ENCODE data around the gene TNRC6C.

The TNRC6C gene, protein sequence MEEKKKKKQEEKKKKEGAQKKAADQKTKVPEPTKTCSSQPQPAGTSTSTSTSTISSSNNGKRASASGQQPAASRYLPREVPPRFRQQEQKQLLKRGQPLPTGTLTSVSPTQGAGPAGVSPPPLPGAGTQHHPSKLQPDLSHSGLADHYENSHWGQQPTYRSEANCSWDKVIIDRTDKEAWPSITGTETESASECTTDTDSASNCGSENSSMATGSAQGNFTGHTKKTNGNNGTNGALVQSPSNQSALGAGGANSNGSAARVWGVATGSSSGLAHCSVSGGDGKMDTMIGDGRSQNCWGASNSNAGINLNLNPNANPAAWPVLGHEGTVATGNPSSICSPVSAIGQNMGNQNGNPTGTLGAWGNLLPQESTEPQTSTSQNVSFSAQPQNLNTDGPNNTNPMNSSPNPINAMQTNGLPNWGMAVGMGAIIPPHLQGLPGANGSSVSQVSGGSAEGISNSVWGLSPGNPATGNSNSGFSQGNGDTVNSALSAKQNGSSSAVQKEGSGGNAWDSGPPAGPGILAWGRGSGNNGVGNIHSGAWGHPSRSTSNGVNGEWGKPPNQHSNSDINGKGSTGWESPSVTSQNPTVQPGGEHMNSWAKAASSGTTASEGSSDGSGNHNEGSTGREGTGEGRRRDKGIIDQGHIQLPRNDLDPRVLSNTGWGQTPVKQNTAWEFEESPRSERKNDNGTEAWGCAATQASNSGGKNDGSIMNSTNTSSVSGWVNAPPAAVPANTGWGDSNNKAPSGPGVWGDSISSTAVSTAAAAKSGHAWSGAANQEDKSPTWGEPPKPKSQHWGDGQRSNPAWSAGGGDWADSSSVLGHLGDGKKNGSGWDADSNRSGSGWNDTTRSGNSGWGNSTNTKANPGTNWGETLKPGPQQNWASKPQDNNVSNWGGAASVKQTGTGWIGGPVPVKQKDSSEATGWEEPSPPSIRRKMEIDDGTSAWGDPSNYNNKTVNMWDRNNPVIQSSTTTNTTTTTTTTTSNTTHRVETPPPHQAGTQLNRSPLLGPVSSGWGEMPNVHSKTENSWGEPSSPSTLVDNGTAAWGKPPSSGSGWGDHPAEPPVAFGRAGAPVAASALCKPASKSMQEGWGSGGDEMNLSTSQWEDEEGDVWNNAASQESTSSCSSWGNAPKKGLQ (N-terminal part only)

DNA sequence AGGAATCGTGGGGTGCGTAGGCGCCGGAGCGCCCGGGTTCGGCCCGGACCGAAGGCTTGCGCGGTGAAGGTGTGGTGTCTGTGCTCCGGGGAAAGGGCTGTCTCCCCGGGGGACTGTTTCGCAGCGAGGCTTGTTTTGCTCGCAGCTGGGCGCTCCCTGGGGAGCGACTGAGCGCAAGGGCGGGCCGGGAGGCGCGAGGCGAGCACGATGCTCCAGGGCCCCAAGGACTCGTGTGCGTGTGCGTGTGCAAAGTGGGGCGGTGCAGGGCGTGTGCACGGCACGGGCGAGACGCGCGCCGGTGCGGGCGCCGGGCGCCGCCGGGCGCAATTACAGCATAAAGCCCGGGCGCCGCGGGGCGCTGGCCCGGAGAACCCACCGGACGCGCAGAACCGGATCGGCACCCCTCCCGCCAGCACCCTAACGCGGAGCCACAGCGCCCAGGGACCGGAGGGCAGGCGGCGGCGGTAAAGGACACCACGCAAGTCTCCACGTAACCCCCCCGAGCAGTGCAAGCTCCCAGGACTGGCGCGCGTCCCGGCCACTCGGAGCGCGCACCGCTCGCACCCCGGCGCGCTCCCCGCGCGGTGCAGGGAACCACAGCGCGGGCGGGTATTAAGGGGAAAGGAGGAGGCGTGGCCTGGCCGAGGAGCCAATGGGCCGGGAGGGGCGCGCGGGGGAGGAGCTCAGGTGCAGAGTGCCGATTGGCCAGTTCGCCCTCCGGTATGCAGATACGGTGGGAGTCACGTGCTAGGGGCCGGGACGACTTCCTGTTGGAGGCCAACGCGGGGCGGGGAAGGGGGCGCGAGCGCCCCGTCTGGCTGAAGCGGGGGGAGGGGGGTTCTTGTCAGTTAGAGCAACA, at the start of gene TNRC6C:
Gene TNRC6C (plus strand): TSS at position 847 of the 859 bp plus-strand sequence. CDS start 45,504 bp downstream, outside the sequence.
- DNase-seq, result peak; percentile 99

DNA sequence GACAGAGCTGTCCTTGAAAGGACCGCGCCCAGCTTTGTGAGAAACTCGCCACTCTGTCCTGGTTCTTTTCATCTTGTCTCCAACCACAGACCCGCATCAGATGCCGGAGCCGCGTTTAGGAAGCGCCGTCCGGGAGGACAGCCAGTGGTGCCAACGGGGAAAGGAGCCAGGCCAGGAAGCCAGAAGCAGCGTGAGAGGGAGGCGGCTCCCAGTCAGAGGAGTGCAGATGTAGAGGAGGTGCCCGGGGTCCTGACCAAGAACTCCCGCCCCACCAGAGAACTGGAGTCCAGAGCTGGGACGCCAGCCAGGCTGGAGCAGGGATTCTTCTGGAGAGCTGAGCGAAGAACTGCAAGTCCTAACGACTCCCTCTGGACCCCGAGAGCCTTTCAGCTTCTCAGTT, 49.3 kb upstream of the TNRC6C start:
- peak; percentile 77 for DNase-seq

DNA sequence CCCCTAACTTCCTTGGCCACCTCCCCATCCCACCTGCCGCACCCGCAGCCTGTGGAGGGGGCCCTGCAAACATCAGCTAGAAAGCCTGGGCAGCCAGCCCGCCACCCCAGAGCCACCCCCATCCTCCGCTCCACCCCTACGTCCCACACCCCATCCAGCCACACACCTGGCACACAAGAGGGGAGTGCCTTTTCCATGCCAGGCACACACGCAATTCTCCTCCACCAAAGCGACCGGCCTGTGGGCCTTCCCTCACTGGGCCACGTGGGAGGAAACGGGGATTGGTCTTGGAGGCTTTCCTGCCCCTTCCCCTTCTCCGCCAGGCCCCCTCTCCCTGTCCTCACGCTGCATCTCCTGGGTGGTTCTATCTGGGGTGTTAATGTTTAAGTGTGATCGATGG, 48.7 kb upstream of the TNRC6C start:
- DNase-seq, result no peak

DNA sequence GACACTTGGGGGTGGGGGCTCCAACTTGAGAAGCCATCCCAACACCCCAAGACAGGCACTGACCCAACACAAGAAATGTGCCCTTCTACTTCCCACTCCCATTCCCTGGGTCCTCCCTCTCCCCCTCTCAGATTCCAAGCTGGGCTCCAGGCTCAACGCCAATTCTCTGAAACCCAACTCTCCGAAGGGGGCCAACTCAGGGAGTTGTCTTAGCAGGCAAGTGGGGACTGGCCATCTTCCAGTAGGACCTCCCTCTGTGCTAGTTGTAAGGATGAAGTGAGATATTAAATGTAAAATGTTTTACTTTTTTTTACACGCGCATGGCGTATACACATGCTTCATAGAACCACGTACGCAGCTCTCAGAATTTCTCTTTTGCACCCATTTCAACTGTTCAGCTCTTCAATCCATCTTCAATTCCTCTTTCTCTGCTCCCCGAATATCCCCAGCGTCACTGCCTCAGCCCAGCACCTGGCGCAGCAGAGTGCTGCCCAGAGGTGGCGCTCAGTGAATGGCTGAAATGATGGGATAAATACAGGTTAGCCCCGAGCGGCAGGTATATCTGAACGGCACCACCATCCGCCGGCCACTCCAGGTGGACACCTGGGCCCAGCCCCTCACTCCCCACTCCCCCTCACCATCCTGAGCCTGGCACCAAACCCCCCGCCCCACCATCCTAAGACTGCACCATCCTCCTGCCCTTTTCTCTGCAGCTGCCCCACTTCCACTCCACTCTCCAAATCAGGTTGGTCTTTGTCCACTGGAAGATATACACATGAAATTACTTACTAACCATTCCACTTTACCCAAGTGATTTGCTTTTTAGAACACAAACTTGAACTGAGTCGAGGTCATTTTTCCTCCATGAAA, 43.9 kb upstream of the TNRC6C start:
- peak; percentile 77 for DNase-seq

DNA sequence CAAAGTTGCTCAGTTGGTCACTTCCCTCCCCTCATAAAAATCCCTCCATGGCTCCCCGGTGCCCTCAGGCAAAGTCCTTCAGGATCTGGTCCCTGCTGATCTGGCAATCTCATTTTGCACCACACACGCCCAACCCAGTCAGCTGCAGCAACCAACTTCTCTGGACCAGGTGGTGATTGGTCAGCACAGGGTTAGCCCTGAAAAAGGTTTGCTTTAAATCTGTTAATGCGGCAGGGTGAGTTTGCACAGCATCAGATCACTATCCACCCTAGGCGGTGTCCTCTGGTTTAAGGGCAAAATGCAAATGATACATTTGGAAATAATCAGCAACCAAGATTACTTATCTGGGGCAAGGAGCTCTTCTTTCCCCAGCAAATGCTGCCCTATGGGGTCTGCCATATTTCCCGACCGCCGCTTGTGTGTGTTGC, 42.9 kb upstream of the TNRC6C start:
- DNase-seq, result no peak

DNA sequence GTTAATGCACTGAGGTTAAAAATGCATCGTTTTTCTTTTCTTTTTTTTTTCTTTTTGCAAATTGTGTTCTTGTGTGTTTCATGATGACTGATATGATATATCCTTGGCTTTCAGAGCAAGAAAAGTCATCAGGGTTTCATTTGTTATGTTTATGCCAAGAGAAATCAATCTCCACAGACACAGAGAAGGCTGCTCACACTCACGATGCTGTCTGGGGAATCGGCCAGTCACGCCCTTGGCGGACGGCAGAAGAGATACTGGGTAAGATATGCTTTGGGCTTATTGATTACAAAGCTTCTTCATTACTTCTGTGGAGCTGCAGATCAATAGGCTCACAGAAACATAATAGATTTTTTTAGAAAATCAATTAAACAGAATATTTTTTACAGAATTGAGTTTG, 42.2 kb upstream of the TNRC6C start:
- DNase-seq, result no peak

DNA sequence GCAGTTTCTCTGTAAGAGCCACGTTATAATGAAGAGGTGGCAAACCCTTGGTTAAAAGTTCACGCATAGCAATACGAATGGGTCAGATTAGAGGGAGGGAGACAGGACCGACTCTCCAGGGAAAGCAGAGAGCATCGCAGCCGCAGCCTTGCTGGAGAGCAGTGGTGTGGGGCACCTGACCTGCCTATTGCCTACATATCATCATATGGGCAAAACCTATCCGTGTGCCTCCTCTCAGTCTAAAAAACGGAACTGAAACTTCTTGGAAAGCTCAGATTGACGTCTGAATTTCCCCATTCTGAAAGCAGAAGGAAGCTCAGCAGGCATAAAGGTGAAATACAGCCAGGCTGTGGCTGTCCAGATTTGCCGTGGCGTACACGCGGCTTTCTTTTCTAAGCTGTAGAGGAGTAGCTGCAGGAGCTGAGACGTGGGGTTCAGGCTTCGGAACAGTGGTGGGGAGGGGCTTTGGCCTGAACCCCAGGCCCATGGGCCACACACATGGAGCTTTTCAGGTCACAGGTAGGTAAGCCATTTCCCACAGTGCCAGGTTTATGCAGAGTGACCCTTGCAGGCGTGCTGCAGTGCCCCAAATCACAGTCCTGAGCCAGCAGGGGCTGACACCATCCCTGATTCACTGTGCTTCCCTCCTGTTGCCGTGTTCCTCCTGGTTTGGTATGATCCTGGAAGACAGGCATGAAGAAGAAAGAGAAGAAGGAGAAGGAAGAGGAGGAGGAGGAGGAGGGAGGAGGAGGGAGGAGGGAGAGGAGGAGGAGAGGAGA, 41.6 kb upstream of the TNRC6C start:
- no peak for DNase-seq

DNA sequence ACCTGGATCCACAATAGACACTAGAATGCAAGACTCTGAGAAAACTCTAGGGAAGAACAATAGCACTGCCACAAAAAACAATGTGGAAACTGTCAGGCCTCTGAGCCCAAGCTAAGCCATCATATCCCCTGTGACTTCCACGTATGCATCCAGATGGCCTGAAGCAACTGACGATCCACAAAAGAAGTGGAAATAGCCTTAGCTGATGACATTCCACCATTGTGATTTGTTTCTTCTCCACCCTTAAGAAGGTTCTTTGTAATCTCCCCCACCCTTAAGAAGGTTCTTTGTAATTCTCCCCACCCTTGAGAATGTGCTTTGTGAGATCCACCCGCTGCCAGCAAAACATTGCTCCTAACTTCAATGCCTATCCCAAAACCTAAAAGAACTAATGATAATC, 39.2 kb upstream of the TNRC6C start:
- DNase-seq, result no peak

DNA sequence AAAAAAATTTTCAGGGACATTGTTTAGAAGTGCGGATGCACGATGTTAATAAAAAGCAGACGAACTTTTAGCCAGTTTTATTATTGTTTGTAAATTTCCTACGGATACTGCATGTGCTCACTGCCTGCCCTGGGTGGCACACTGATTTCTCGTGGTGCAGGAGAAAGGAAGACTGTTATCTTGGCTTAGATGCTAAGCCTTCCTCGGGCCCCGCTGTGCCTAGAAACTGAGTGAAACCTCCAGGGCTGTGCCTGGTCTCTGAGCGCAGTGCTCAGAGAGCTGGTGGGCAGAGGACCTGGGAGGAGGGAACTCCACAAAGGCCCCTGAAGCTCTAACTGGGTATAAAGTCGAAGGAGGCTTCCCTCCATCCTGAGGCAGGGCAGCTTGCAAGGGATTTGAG, 35.4 kb upstream of the TNRC6C start:
- no peak for DNase-seq

DNA sequence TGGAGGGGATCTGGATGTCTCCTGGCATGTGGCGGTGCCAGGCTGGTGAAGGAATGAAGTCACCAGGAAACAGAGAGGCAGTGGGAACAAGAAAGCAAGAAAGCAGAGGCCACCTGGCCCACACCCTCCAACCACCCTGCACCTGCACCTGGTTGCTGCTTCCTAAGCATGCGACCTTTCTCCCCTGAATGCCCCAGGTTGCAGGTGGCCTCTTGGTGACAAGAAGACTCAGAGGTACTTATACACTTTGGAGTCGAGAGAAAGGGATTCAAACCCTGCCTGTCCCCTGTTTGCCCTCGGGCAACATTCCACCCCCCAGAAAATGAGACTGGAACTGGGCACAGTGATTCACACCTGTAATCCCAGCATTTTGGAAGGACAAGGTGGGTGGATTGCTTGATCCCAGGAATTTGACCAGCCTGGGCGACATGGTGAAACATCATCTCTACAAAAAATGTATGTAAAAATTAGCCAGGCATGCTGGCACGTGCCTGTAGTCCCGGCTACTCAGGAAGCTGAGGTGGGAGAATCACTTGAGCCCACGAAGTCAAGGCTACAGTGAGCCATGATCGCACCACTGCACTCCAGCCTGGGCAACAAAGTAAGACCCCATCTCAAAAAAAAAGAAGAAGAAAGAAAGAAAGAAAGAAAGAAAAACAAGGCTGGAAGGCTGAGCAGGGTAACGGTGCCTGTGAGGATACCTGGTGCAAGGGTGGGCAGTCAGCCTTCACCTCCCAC, 34.6 kb upstream of the TNRC6C start:
- no peak for DNase-seq

DNA sequence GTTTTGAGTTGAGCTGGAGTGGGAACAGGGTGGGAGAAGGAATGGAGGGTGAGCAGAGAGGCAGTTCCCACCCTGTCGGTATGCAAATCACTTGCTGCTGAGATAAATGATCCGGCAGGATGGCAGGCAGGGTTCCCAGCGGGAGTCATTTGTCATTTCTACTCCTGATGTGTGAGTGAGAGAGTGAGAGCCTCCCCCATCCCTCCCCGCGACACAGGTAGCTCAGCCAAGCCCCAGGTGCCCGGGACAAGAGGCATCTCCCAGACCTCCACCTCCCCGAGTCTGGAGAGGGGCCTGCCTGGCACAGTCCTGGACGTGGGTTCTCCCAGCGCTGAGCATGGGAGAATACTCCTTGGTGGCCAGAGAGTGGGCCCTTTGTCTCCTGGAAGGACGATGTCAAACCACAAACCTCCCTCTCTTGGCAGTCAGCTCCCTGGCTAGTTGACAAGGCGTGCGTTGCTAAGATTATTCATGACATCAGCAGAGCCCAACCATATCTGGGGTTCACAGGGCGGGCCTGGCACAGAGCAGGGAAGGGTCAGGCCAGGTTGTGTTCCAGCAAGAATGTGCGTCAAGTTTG, 33.7 kb upstream of the TNRC6C start:
- peak; percentile 70 for DNase-seq

DNA sequence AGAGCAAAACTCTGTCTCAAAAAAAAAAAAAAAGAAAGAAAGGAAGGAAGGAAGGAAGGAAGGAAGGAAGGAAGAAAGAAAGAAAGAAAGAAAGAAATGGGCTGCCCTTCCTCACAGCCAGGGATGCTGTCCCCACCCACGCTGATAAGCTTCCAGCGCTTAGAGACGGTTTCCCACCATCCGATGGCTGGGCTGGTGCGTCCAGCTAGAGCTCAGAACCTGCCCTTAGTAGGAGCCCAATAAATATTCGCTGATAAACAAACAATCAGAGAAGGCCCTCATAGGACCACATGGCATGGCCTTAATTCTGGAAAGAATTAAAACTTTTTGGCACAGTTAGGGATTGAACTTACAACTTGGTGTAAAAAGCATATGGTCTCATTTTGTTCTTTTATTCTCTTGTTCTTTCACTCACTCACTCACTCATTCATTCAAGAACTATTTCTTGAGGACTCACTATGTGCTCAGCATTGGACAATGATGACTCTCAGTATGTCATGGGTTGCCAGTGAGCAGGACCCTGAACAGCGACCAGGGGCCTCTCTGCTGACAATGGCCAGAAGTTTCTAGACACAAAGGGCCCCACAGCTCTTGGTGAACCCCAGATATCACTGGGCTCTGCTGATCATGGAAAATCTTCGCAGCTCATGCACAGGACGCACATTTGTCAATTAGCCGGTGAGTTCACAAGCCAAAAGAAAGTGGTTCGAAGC, 32.5 kb upstream of the TNRC6C start:
- DNase-seq, result no peak

DNA sequence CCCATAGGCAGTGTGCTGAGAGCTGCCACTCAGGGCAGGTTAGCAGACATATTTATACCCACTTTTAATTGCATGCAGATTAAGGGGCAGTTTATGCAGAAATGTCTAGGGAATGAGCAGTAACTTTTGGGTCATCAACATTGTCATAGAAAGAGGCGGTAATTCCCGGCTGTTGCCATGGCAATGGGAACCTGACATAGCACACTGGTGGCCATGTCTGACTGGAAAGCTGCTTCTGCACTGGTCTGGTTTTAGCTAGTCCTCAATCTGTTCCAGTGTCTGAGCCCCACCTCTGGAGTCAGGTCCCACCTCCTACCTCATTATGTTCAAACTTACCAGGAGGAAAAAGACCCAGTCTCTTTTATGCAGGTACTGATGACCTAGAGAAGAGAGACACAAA, 31.5 kb upstream of the TNRC6C start:
- no peak for DNase-seq

DNA sequence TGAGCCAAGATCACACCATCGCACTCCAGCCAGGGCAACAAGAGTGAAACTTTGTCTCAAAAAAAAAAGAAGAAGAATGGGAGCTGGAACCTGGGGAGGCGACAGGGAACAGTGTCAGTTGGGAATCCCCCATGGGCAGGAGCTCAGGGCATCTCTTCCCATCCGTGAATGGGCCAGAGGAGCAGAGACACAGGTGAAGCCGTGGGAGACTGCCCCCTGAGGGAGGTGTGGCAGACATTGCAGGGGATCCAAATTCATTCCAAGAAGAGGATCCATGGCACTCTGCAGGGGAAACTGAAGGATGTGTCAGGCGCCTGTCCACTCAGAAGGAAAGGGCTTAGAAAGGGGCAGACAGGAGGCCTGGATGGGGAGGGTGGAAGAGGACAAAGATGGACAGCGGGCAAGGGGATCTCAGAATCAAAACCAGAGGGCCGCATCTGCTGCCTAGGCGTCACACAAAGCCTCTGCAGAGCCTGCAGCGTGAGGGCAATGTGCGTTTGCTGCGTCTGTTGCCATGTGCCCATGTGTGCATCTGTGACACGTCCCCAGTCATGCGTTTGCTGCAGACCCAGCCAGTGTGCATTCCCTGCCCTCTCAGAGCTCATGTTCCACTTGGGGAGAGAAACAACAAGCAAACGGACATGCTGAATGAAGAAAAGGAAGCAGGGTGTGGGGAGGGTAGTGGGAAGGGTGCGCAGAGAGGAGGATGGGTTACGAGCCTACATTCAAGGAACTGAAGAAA, 30.6 kb upstream of the TNRC6C start:
- DNase-seq, result no peak

DNA sequence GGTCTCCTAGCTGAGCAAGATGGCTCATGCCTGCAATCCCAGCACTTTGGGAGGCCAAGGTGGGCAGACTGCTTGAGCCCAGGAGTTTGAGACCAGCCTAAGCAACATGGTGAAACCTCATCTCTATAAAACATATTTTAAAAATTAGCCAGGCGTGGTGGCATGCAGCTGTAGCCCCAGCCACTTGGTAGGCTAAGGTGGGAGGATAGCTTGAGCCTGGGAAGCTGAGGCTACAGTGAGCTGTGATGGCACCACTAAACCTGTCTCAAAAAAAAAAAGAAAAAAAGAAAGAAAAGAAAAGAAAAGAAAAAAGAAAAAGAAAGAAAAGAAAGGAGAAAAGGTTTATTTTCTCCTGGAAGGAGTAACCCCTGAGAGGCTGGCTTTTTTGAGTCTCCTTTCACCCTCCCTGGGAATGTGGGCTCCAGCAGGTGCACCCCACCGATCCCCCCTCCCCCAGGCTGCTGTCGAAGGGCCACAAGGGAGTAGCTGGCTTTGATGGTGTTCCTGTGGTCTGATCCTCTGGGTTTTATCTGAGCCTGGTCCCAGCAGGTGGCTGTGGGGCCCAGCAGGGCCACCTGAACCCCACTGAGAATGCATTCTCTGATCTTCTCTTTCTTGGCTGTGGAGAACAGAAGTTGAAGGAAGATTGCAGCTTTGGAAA, 29.9 kb upstream of the TNRC6C start:
- DNase-seq, result no peak

DNA sequence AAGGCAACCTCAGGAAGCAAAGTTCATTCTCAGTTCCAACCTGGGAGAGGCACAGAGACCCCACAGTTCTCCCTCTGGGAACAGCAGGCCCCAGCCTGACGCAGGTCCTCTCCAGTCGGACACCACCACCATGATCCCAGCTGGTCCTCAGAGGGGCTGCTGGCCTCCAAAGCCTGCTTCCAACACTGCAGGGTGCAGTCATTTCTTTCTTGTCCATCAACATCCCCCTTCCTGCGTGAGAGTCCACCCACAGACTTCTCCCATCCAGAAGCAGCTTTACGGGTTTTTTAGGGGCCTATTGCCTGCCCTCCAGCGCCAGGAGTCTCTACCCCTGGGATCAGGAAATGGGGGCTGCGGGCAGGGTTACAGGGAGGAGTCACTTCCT, 29.3 kb upstream of the TNRC6C start:
- DNase-seq, result no peak

DNA sequence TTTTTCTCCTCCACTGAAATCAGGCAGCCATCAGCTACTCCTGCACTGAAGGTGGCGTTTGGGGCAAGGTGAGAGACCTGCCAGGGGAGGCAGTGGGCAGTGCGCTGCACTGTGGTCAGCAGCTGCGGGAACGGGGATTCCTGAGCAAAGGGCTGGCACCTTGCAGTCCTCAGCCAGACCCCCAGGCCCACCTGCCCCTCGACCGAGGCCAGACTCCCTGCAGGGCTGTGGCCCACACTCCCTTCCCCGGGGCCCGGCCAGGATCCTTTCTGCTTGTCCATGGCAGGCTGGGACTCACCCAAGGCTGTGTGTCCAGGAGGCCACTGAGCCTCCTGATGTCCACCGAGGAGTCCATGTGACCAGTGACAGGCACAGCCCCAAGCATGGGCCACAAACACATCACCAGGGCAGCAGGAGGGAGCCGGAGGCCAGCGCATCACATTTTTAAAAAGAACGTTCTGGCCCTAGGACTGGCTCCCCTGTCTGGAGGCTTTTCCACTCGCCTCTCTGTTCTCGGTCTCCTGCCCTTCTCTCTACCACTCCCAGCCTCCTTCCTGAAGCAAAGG, 28.5 kb upstream of the TNRC6C start:
- DNase-seq, result no peak

All from right forelimb (tissue), 1 donor.